HepG2 (cell line): ENCODE measurements around the gene UTS2R. TPM values are rescaled to one million over a fixed set of nuclear protein-coding genes. Genes with fewer than 3 reads are reported as not detected.

Source experiments
- CEBPG ChIP-seq: IDR thresholded peaks from 2 replicates; pipeline ENCODE4 v1.6.1; 2016
- MED13 ChIP-seq: sonication (generic); formaldehyde crosslinking; IDR thresholded peaks from 2 replicates; pipeline ENCODE4 v1.5.0; 2020; ENCODE audit warnings: missing genetic modification reagents
- PHB2 ChIP-seq: fragments of 450-650 bp; IDR thresholded peaks from 2 replicates; pipeline ENCODE4 v1.6.1; 2018; ENCODE audit not compliant: partially characterized antibody
- PHF21A ChIP-seq: sonication (generic); formaldehyde crosslinking; IDR thresholded peaks from 2 replicates; pipeline ENCODE4 v1.5.0; 2020; ENCODE audit warnings: mild to moderate bottlenecking, missing genetic modification reagents
- SMARCE1 ChIP-seq: fragments of 450-650 bp; IDR thresholded peaks from 2 replicates; pipeline ENCODE4 v1.6.1; 2017; ENCODE audit warnings: borderline replicate concordance
- TMF1 ChIP-seq: sonication (generic); formaldehyde crosslinking; IDR thresholded peaks from 2 replicates; pipeline ENCODE4 v1.8.1; 2022; ENCODE audit warnings: low read depth, missing genetic modification reagents
- ZNF263 ChIP-seq: sonication (generic); formaldehyde crosslinking; IDR thresholded peaks from 2 replicates; pipeline ENCODE4 v1.4.0; 2020; ENCODE audit warnings: missing genetic modification reagents
- ZNF432 ChIP-seq: sonication (generic); formaldehyde crosslinking; IDR thresholded peaks from 2 replicates; pipeline ENCODE4 v1.5.0; 2020; ENCODE audit warnings: missing genetic modification reagents, mild to moderate bottlenecking, borderline replicate concordance
- ZNF776 ChIP-seq: sonication (generic); formaldehyde crosslinking; IDR thresholded peaks from 2 replicates; pipeline ENCODE4 v1.4.0; 2020; ENCODE audit warnings: mild to moderate bottlenecking, missing genetic modification reagents
- polyA plus RNA-seq, 8 experiments: library from polyadenylated mRNA; depleted of rRNA in 3 of 8; stranded (reverse) in 7 of 8; unstranded in 1 of 8; fragments of >200 nt; fragmentation: Illumina TruSeq in 4 of 8; extraction: Trizol in 4 of 8; gene quantifications; 2 replicates each; pipeline versions ENCODE4 v1.2.1 to v1.2.3, GENCODE V29; 2011 to 2016; ENCODE audit warnings: low read depth in 4 of 8, missing spikeins in 1 of 8, mixed read lengths in 1 of 8; ENCODE audit not compliant: insufficient read depth in 1 of 8
- total RNA-seq, 5 experiments: library from RNA; depleted of rRNA; stranded (reverse); fragments of >200 nt; fragmentation: Illumina TruSeq; extraction: Trizol; gene quantifications; 2 replicates each; pipeline ENCODE4 v1.2.3, GENCODE V29; 2016; ENCODE audit warnings: low read depth in 1 of 5
- TF ChIP-seq, protein P1 (sequence below): sonication (generic); formaldehyde crosslinking; IDR thresholded peaks from 2 replicates; pipeline ENCODE4 v1.5.0; 2020; ENCODE audit warnings: missing genetic modification reagents
- TF ChIP-seq, protein P2 (sequence below): sonication (generic); formaldehyde crosslinking; IDR thresholded peaks from 2 replicates; pipeline ENCODE4; 2020; ENCODE audit warnings: missing genetic modification reagents, mild to moderate bottlenecking, borderline replicate concordance
- TF ChIP-seq, protein P3 (sequence below), 2 experiments: sonication (generic) in 1 of 2; formaldehyde crosslinking in 1 of 2; IDR thresholded peaks; 2 replicates each; pipeline versions ENCODE4 v1.4.0 to v1.6.1; 2018 to 2020; ENCODE audit warnings: missing genetic modification reagents in 2 of 2, borderline replicate concordance in 1 of 2, low read depth in 1 of 2, mild to moderate bottlenecking in 1 of 2, missing biosample characterization in 1 of 2
- TF ChIP-seq, protein P4 (sequence below): IDR thresholded peaks from 2 replicates; pipeline ENCODE4 v1.6.1; 2016; ENCODE audit warnings: mild to moderate bottlenecking
- TF ChIP-seq, protein P5 (sequence below): IDR thresholded peaks from 2 replicates; pipeline ENCODE4 v1.6.1; 2016; ENCODE audit warnings: low read depth, borderline replicate concordance
- TF ChIP-seq, protein P6 (sequence below): sonication (generic); formaldehyde crosslinking; IDR thresholded peaks from 2 replicates; pipeline ENCODE4 v1.8.1; 2023; ENCODE audit warnings: mild to moderate bottlenecking, inconsistent platforms, moderate library complexity, missing genetic modification reagents, borderline replicate concordance

The UTS2R gene
- total and polyA plus RNA-seq, 2 of the 13 experiments (the other 11 are each of a cell fraction or from before 2014, with no cell fraction given), result 0.13 to 0.15 TPM

DNA sequence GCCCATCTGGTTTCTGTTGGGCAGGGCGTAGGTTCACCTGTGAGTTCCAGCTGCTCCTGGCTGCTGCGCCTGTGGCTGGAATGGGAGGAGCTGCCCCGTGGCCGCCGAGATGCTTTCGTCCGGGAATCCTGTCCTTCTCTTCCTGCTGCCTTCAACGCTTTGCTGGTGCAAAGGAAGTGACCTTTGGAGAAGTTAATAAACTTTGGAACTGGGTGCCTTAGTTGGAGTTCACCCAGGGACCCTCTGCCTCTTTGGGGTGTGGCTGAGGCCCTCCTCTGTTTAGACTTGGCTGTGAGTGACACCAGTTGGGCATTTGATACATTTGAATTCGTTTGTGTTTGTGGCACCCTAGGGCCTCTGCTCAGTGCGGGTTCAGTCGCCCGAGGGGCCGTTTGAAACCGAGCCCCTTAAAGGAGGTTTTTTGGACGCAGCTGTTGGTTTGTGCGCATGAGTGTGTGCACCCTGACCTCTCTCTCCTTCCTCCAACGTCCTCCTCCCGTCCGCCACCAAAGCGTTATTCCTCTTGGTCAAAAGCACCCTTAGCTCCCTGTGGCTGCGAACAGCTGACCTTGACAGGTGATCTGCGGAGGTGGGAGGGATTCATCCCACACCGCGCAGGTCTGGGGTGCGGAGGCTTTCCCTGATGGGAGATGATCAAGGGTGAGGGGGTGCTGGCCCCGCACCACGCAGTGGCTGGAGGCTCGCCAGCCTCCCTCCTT is 29.0 kb upstream of the UTS2R start (continued):
- TF ChIP-seq, protein P1, sequence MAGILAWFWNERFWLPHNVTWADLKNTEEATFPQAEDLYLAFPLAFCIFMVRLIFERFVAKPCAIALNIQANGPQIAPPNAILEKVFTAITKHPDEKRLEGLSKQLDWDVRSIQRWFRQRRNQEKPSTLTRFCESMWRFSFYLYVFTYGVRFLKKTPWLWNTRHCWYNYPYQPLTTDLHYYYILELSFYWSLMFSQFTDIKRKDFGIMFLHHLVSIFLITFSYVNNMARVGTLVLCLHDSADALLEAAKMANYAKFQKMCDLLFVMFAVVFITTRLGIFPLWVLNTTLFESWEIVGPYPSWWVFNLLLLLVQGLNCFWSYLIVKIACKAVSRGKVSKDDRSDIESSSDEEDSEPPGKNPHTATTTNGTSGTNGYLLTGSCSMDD (CRISPR knock-in tag), result no peak
- TF ChIP-seq, protein P2, sequence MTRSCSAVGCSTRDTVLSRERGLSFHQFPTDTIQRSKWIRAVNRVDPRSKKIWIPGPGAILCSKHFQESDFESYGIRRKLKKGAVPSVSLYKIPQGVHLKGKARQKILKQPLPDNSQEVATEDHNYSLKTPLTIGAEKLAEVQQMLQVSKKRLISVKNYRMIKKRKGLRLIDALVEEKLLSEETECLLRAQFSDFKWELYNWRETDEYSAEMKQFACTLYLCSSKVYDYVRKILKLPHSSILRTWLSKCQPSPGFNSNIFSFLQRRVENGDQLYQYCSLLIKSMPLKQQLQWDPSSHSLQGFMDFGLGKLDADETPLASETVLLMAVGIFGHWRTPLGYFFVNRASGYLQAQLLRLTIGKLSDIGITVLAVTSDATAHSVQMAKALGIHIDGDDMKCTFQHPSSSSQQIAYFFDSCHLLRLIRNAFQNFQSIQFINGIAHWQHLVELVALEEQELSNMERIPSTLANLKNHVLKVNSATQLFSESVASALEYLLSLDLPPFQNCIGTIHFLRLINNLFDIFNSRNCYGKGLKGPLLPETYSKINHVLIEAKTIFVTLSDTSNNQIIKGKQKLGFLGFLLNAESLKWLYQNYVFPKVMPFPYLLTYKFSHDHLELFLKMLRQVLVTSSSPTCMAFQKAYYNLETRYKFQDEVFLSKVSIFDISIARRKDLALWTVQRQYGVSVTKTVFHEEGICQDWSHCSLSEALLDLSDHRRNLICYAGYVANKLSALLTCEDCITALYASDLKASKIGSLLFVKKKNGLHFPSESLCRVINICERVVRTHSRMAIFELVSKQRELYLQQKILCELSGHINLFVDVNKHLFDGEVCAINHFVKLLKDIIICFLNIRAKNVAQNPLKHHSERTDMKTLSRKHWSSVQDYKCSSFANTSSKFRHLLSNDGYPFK (CRISPR knock-in tag), result no peak
- TF ChIP-seq SMARCE1 (no peak), ZNF263 (peak; percentile 87), ZNF776 (CRISPR knock-in tag) (no peak), TMF1 (no peak), PHB2 (no peak), CEBPG (CRISPR knock-in tag) (no peak), ZNF432 (CRISPR knock-in tag) (no peak), MED13 (no peak), PHF21A (CRISPR knock-in tag) (no peak)
- TF ChIP-seq, protein P3, sequence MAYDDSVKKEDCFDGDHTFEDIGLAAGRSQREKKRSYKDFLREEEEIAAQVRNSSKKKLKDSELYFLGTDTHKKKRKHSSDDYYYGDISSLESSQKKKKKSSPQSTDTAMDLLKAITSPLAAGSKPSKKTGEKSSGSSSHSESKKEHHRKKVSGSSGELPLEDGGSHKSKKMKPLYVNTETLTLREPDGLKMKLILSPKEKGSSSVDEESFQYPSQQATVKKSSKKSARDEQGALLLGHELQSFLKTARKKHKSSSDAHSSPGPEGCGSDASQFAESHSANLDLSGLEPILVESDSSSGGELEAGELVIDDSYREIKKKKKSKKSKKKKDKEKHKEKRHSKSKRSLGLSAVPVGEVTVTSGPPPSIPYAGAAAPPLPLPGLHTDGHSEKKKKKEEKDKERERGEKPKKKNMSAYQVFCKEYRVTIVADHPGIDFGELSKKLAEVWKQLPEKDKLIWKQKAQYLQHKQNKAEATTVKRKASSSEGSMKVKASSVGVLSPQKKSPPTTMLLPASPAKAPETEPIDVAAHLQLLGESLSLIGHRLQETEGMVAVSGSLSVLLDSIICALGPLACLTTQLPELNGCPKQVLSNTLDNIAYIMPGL (CRISPR knock-in tag; IDR thresholded peaks at IDR 0.05; ENCODE audit: borderline replicate concordance in 1 of 2, low read depth in 1 of 2), result 0 out of 4 replicates have a peak, but pooled peaks of 1 of the 2 experiments have one; percentile 21
- TF ChIP-seq, protein P4, sequence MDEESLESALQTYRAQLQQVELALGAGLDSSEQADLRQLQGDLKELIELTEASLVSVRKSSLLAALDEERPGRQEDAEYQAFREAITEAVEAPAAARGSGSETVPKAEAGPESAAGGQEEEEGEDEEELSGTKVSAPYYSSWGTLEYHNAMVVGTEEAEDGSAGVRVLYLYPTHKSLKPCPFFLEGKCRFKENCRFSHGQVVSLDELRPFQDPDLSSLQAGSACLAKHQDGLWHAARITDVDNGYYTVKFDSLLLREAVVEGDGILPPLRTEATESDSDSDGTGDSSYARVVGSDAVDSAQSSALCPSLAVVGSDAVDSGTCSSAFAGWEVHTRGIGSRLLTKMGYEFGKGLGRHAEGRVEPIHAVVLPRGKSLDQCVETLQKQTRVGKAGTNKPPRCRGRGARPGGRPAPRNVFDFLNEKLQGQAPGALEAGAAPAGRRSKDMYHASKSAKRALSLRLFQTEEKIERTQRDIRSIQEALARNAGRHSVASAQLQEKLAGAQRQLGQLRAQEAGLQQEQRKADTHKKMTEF (CRISPR knock-in tag), result no peak
- TF ChIP-seq, protein P5, sequence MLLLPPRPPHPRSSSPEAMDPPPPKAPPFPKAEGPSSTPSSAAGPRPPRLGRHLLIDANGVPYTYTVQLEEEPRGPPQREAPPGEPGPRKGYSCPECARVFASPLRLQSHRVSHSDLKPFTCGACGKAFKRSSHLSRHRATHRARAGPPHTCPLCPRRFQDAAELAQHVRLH, result 0 out of 2 replicates have a peak, but pooled peaks have one; percentile 31
- TF ChIP-seq, protein P6, sequence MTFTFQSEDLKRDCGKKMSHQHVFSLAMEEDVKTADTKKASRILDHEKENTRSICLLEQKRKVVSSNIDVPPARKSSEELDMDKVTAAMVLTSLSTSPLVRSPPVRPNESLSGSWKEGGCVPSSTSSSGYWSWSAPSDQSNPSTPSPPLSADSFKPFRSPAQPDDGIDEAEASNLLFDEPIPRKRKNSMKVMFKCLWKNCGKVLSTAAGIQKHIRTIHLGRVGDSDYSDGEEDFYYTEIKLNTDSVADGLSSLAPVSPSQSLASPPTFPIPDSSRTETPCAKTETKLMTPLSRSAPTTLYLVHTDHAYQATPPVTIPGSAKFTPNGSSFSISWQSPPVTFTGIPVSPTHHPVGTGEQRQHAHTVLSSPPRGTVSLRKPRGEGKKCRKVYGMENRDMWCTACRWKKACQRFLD, result no peak
